CD14-positive monocyte (primary cell): ENCODE data around the gene SERP1. TPM values are rescaled to one million over a fixed set of nuclear protein-coding genes. Genes with fewer than 3 reads are reported as not detected.

Source experiments
- DNase-seq, 3 donors: peaks; one replicate each; pipeline ENCODE4 v3.0.0-alpha.2; 2011 to 2022
- H2AFZ ChIP-seq: 2 replicates; pipeline ENCODE4 v1.6.0; 2012; ENCODE audit warnings: mild to moderate bottlenecking, low read depth, low read length, inconsistent platforms; ENCODE audit not compliant: insufficient read depth, poor library complexity, severe bottlenecking
- H3K27ac ChIP-seq, 2 donors: 1 replicate in 1 of 2; 2 replicates in 1 of 2; pipeline ENCODE4 v1.5.1; 2012 to 2013; ENCODE audit warnings: low read length in 2 of 2, control low read depth in 1 of 2, inconsistent platforms in 1 of 2, low read depth in 1 of 2, mild to moderate bottlenecking in 1 of 2
- H3K27me3 ChIP-seq, 2 donors: one replicate each; pipeline versions ENCODE4 v1.6.0 to v1.6.1; 2011 to 2013; ENCODE audit warnings: low read length in 2 of 2; ENCODE audit not compliant: control insufficient read depth in 2 of 2, insufficient read depth in 2 of 2
- H3K36me3 ChIP-seq, 2 donors: replicated peaks in 1 of 2; 1 replicate in 1 of 2; 2 replicates in 1 of 2; pipeline versions ENCODE4 v1.5.1 to v1.6.1; 2012 to 2013; ENCODE audit warnings: low read length in 2 of 2, control low read depth in 1 of 2, inconsistent platforms in 1 of 2, mild to moderate bottlenecking in 1 of 2; ENCODE audit not compliant: insufficient read depth in 2 of 2, control insufficient read depth in 1 of 2
- H3K4me1 ChIP-seq, 2 donors: 1 replicate in 1 of 2; 2 replicates in 1 of 2; pipeline versions ENCODE4 v1.5.1 to v1.6.1; 2012 to 2013; ENCODE audit warnings: low read length in 2 of 2, control low read depth in 1 of 2, inconsistent platforms in 1 of 2, mild to moderate bottlenecking in 1 of 2, moderate library complexity in 1 of 2; ENCODE audit not compliant: insufficient read depth in 2 of 2, control insufficient read depth in 1 of 2
- H3K4me2 ChIP-seq: replicated peaks from 2 replicates; pipeline ENCODE3; 2012; ENCODE audit warnings: low read length, moderate library complexity, mild to moderate bottlenecking; ENCODE audit not compliant: poor library complexity, severe bottlenecking; ENCODE audit errors: extremely low read depth
- H3K4me3 ChIP-seq, 3 experiments: fragments of 200-600 bp in 1 of 3; sonication (generic) in 1 of 3; replicated peaks in 1 of 3; 1 replicate in 2 of 3; 2 replicates in 1 of 3; pipeline ENCODE4 v1.5.1; 2011 to 2013; ENCODE audit warnings: low read length in 3 of 3, mild to moderate bottlenecking in 3 of 3, control low read depth in 2 of 3, low read depth in 2 of 3, inconsistent platforms in 1 of 3, moderate library complexity in 1 of 3
- H3K79me2 ChIP-seq: 2 replicates; pipeline ENCODE4 v1.6.0; 2012; ENCODE audit warnings: mild to moderate bottlenecking, control low read depth, inconsistent platforms, low read length, moderate library complexity; ENCODE audit not compliant: insufficient read depth
- H3K9ac ChIP-seq: 2 replicates; pipeline ENCODE4 v1.6.0; 2017; ENCODE audit warnings: low read length, mild to moderate bottlenecking; ENCODE audit not compliant: insufficient read depth, poor library complexity, severe bottlenecking
- H3K9me3 ChIP-seq, 2 donors: replicated peaks in 1 of 2; 1 replicate in 1 of 2; 2 replicates in 1 of 2; pipeline versions ENCODE4 v1.5.1 to v1.6.1; 2012 to 2013; ENCODE audit warnings: low read length in 2 of 2, control low read depth in 1 of 2; ENCODE audit not compliant: control insufficient read depth in 1 of 2, insufficient read depth in 1 of 2
- H4K20me1 ChIP-seq: 2 replicates; pipeline ENCODE4 v1.6.0; 2012; ENCODE audit warnings: mild to moderate bottlenecking, low read length, control low read depth, moderate library complexity; ENCODE audit not compliant: insufficient read depth
- H3K27ac Mint-ChIP-seq, 7 donors: one replicate each; pipeline ENCODE4 v1.8.0; 2020; ENCODE audit warnings: mild to moderate bottlenecking in 7 of 7, mixed read lengths in 7 of 7, moderate library complexity in 6 of 7, inconsistent platforms in 2 of 7
- H3K27me3 Mint-ChIP-seq, 3 donors: one replicate each; pipeline ENCODE4 v1.8.0; 2021 to 2022; ENCODE audit warnings: low read depth in 3 of 3, mild to moderate bottlenecking in 3 of 3, mixed read lengths in 3 of 3, moderate library complexity in 3 of 3, inconsistent platforms in 1 of 3
- H3K36me3 Mint-ChIP-seq, 2 donors: one replicate each; pipeline ENCODE4 v1.8.0; 2020; ENCODE audit warnings: mixed read lengths in 2 of 2, inconsistent platforms in 1 of 2, mild to moderate bottlenecking in 1 of 2
- H3K4me1 Mint-ChIP-seq: one replicate; pipeline ENCODE4 v1.8.0; 2020; ENCODE audit warnings: mild to moderate bottlenecking, mixed read lengths
- H3K4me3 Mint-ChIP-seq, 2 donors: one replicate each; pipeline ENCODE4 v1.8.0; 2020; ENCODE audit warnings: mild to moderate bottlenecking in 2 of 2, mixed read lengths in 2 of 2, moderate library complexity in 1 of 2
- H3K9me3 Mint-ChIP-seq, 7 donors: one replicate each; pipeline ENCODE4 v1.8.0; 2020 to 2022; ENCODE audit warnings: mixed read lengths in 7 of 7, mild to moderate bottlenecking in 6 of 7, moderate library complexity in 6 of 7, inconsistent platforms in 2 of 7
- WGBS: methylation state at CpG from one replicate; pipeline ENCODE4 v1.1.5; 2013; ENCODE audit warnings: missing lambda C conversion rate; ENCODE audit not compliant: insufficient coverage; 5-methylcytosine and 5-hydroxymethylcytosine counted together
- intact Hi-C, 2 donors: fragments of 100-400 bp; cut with micrococcal nuclease; formaldehyde crosslinking; loops; one replicate each; pipeline versions ENCODE4 v1.15.0 to v1.15.1; 2023
- polyA plus RNA-seq, 3 donors: library from polyadenylated mRNA; depleted of rRNA in 1 of 3; unstranded in 2 of 3; stranded (reverse) in 1 of 3; fragments of 300-500 nt in 2 of 3; fragments of >200 nt in 1 of 3; fragmentation: Illumina TruSeq in 2 of 3; gene quantifications; 1 replicate in 2 of 3; 2 replicates in 1 of 3; pipeline ENCODE4 v1.2.3, GENCODE V29; 2012 to 2021
- TF ChIP-seq, protein P1 (sequence below): fragments of 200-600 bp; IDR thresholded peaks from one replicate; pipeline ENCODE4 v1.8.0; 2022; ENCODE audit warnings: antibody characterized with exemption, mild to moderate bottlenecking

SERP1 gene
- polyA plus RNA-seq, 3 donors, result 178 to 226 (median 220) TPM

- Histone ChIP-seq H2AFZ (no peak overlapping the region), H4K20me1 (no peaks in the 10 kb centered on the region), H3K4me2 (no peak overlapping the region), H3K36me3 (no peaks in the 10 kb centered on the region), H3K27me3 (no peaks in the 10 kb centered on the region), H3K9ac (no peak overlapping the region), H3K9me3 (no peaks in the 10 kb centered on the region), H3K27ac (no peak overlapping the region), H3K4me3 (no peak overlapping the region), H3K4me1 (no peaks in the 10 kb centered on the region), H3K79me2 (no peaks in the 10 kb centered on the region)
- intact Hi-C loops, result no loop called here
- TF ChIP-seq, protein P1, sequence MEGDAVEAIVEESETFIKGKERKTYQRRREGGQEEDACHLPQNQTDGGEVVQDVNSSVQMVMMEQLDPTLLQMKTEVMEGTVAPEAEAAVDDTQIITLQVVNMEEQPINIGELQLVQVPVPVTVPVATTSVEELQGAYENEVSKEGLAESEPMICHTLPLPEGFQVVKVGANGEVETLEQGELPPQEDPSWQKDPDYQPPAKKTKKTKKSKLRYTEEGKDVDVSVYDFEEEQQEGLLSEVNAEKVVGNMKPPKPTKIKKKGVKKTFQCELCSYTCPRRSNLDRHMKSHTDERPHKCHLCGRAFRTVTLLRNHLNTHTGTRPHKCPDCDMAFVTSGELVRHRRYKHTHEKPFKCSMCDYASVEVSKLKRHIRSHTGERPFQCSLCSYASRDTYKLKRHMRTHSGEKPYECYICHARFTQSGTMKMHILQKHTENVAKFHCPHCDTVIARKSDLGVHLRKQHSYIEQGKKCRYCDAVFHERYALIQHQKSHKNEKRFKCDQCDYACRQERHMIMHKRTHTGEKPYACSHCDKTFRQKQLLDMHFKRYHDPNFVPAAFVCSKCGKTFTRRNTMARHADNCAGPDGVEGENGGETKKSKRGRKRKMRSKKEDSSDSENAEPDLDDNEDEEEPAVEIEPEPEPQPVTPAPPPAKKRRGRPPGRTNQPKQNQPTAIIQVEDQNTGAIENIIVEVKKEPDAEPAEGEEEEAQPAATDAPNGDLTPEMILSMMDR, result no peak
- H3K27ac Mint-ChIP-seq, result no peak overlapping the region
- no peaks in the 10 kb centered on the region for H3K4me1 Mint-ChIP-seq
- no peaks in the 10 kb centered on the region for H3K36me3 Mint-ChIP-seq
- H3K4me3 Mint-ChIP-seq, result no peak overlapping the region
- H3K27me3 Mint-ChIP-seq, result peaks cover 2 to 6% (median 3%) of the 10 kb centered on the region in 3 donors
- H3K9me3 Mint-ChIP-seq, result peaks cover 3 to 7% (median 4%) of the 10 kb centered on the region in 7 donors
- DNase-seq, result no peak
Observed at GRCh38 chr3:150508401-150508800, 37.9 kb downstream of the SERP1 start.

DNA sequence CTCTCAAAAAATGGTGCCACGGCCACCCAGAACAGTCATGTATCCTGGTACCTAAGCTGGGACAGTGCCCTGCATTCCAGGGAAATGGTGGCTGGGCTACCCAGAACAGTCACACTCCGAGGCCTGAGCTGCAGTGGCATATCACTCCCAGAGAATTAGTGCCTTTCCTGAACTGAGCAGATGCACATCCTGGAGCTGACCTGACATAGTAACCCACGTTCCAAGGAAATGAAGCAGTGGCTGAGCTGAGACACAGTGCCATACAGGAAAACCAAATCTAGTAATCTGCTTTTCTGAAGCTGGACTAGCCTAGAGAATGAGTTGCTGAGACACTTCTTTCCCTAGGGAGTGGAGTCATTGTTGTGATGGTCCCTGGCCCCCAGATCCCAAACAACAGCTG is 41.8 kb downstream of the SERP1 start:
- H2AFZ ChIP-seq, result no peak overlapping the region
- no peaks in the 10 kb centered on the region for H3K36me3 ChIP-seq
- H3K9ac ChIP-seq, result no peak overlapping the region
- DNase-seq, result no peak
- Mint-ChIP-seq H3K36me3 (no peaks in the 10 kb centered on the region), H3K9me3 (peaks cover 9 to 23% (median 18%) of the 10 kb centered on the region in 7 donors), H3K27ac (peak overlapping the region in 1 of 7 donors; percentile 14), H3K4me3 (no peak overlapping the region), H3K27me3 (peaks cover 2 to 7% (median 5%) of the 10 kb centered on the region in 3 donors), H3K4me1 (no peaks in the 10 kb centered on the region)
- peaks cover 10 to 11% of the 10 kb centered on the region in 2 donors for H3K9me3 ChIP-seq
- WGBS, result 84% methylated on average over 3 of the region's 3 CpGs
- no peaks in the 10 kb centered on the region for H3K4me1 ChIP-seq
- H3K79me2 ChIP-seq, result no peaks in the 10 kb centered on the region
- H3K27me3 ChIP-seq, result no peaks in the 10 kb centered on the region
- no peak overlapping the region for H3K27ac ChIP-seq
- H4K20me1 ChIP-seq, result no peaks in the 10 kb centered on the region
- intact Hi-C loops, result no loop called here
- H3K4me2 ChIP-seq, result no peak overlapping the region
- TF ChIP-seq, protein P1, result no peak
- H3K4me3 ChIP-seq, result no peak overlapping the region
